Measurements from ENCODE around the gene GPRIN3.

The GPRIN3 gene

DNA sequence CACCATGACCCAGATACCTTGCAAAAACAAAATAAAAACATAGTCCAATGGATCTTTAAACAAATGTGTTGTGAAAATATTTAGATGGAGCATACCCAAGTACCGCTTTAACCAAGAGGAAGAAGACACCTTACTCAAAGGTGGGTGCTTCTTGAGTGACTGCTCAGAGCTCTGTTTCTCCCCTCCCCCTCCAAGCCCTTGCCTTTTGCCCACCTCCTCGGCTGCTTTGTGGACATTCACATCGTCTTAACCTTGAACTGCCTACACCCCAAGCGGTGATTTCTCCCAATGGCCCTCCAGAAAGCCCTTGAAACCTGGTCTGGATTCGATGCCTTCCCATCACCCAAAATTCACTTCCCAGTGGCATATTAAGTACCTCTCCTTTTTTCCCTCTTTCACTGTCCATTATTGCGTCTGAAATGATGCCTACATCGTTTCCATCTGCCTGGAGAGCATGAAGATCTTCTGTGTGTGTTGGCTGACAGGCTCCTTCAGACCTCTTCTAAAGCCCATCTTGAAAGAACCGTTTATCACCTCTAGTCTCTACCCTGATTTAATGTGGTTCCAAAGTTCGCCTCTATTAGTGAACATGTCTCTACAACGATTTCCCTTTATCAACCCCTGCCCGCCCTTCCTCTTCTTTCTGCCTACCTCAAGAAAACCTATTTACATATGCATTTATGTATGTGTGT is 968 bp downstream of the GPRIN3 start:
- Histone ChIP-seq H3K36me3 (no peaks in the 10 kb centered on the region), H3K4me3 (peak overlapping the region; percentile 49 to 61), H3K9me3 (no peaks in the 10 kb centered on the region), H3K27ac (no peak overlapping the region), H3K27me3 (peaks cover 0 to 15% of the 10 kb centered on the region in 2 donors), H3K4me1 (peaks cover 0 to 11% (median 6%) of the 10 kb centered on the region in 4 donors)
- intact Hi-C loops (cut with DNase I; ENCODE audit: low total_unique reads) = no loop called here
- DNase-seq = no peak
- TF ChIP-seq, protein P1, sequence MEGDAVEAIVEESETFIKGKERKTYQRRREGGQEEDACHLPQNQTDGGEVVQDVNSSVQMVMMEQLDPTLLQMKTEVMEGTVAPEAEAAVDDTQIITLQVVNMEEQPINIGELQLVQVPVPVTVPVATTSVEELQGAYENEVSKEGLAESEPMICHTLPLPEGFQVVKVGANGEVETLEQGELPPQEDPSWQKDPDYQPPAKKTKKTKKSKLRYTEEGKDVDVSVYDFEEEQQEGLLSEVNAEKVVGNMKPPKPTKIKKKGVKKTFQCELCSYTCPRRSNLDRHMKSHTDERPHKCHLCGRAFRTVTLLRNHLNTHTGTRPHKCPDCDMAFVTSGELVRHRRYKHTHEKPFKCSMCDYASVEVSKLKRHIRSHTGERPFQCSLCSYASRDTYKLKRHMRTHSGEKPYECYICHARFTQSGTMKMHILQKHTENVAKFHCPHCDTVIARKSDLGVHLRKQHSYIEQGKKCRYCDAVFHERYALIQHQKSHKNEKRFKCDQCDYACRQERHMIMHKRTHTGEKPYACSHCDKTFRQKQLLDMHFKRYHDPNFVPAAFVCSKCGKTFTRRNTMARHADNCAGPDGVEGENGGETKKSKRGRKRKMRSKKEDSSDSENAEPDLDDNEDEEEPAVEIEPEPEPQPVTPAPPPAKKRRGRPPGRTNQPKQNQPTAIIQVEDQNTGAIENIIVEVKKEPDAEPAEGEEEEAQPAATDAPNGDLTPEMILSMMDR (IDR thresholded peaks at IDR 0.05) = no peak

- H3K4me3 ChIP-seq = peak overlapping the region; percentile 49 to 61
- H3K4me1 ChIP-seq = peaks cover 0 to 11% (median 6%) of the 10 kb centered on the region in 4 donors
- H3K9me3 ChIP-seq = no peaks in the 10 kb centered on the region
- H3K36me3 ChIP-seq = no peaks in the 10 kb centered on the region
- DNase-seq = no peak
- H3K27ac ChIP-seq = no peak overlapping the region
- TF ChIP-seq, protein P1 (IDR thresholded peaks at IDR 0.05) = no peak
- intact Hi-C loops (cut with DNase I; ENCODE audit: low total_unique reads) = no loop called here
- H3K27me3 ChIP-seq = peaks cover 0 to 15% of the 10 kb centered on the region in 2 donors
Observed at GRCh38 chr4:89305712-89306437, 1.7 kb downstream of the GPRIN3 start.

DNA sequence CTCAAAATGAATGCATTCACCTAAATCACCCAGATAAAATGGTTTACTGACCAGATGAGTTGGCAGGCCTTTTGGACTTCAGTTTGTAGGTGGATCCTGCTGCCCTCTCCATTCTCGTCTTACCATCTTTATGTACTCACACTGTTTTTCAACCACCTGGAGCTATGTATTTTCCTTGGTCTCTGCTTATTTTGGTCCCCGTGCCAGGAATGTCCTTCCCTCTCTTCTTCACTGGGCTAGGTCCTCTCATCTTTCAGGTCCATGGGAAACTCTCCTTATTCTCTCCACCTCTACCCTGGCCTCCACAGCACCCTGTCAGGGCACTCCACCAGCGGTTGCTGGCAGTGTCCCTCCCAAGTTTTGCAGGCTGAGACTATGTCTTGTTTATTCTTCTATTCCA is 2.6 kb downstream of the GPRIN3 start:
- DNase-seq = no peak
- no peak overlapping the region for H3K4me3 ChIP-seq
- no peak overlapping the region for H3K27ac ChIP-seq
- H3K9me3 ChIP-seq = no peaks in the 10 kb centered on the region
- no peaks in the 10 kb centered on the region for H3K36me3 ChIP-seq
- TF ChIP-seq, protein P1 (IDR thresholded peaks at IDR 0.05) = no peak
- H3K4me1 ChIP-seq = peaks cover 0 to 11% (median 6%) of the 10 kb centered on the region in 4 donors
- intact Hi-C loops (cut with DNase I; ENCODE audit: low total_unique reads) = no loop called here
- H3K27me3 ChIP-seq = peaks cover 0 to 15% of the 10 kb centered on the region in 2 donors

DNA sequence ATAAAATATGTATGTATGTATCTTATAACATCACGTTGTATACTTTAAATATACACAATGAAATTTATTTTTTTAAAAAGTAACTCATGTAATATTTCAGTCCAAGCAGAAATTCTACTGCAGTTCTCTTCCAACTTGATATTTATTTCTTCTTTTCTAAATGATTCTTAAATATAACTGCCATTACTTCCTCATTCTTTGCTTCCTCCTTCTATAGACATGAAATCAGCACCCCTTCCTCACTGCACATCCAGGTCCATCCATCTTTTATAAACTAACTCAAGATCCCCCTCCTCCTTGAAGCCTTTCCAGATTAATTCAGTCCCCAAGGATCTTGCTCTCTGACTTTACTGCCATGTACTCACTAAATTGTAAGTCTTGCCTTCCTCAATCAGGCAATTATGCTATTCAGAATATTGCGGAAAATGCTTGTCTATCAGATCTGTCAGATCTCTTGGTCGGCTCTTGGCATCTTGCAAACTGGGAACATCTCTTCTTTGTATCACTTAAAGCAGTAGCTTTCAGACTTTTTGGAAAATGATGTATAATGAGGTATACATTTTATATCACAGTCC is 3.7 kb downstream of the GPRIN3 start:
- Histone ChIP-seq H3K4me1 (peaks cover 0 to 11% (median 6%) of the 10 kb centered on the region in 4 donors), H3K36me3 (no peaks in the 10 kb centered on the region), H3K27ac (no peak overlapping the region), H3K4me3 (no peak overlapping the region), H3K9me3 (no peaks in the 10 kb centered on the region), H3K27me3 (peaks cover 0 to 15% of the 10 kb centered on the region in 2 donors)
- no peak for DNase-seq
- TF ChIP-seq, protein P1 (IDR thresholded peaks at IDR 0.05) = no peak
- intact Hi-C loops (cut with DNase I; ENCODE audit: low total_unique reads) = no loop called here

GRCh38 chr4:89303177-89303576 is 4.4 kb downstream of the GPRIN3 start:
- intact Hi-C loops (cut with DNase I; ENCODE audit: low total_unique reads) = no loop called here
- H3K27ac ChIP-seq = no peak overlapping the region
- peaks cover 0 to 14% of the 10 kb centered on the region in 2 donors for H3K27me3 ChIP-seq
- no peak overlapping the region for H3K4me3 ChIP-seq
- DNase-seq = peak in 1 of 2 donors; percentile 30
- no peaks in the 10 kb centered on the region for H3K36me3 ChIP-seq
- no peaks in the 10 kb centered on the region for H3K9me3 ChIP-seq
- TF ChIP-seq, protein P1 (IDR thresholded peaks at IDR 0.05) = no peak
- H3K4me1 ChIP-seq = peaks cover 0 to 15% (median 6%) of the 10 kb centered on the region in 4 donors
